KMS-11 (cell line): ENCODE results near the gene TMEM62.

ENCODE experiments used
- H2AFZ ChIP-seq: fragments of 200-600 bp; sonication (generic); 2 replicates; pipeline ENCODE4 v1.6.1; 2016; ENCODE audit warnings: antibody characterized with exemption, mixed run types, low read depth
- H3K27ac ChIP-seq: fragments of 200-600 bp; sonication (generic); 2 replicates; pipeline ENCODE4 v1.6.1; 2016; ENCODE audit warnings: mild to moderate bottlenecking, mixed run types
- H3K27me3 ChIP-seq: fragments of 200-600 bp; sonication (generic); 2 replicates; pipeline ENCODE4 v1.6.1; 2017; ENCODE audit warnings: mild to moderate bottlenecking, low read depth, mixed run types, moderate library complexity; ENCODE audit not compliant: insufficient read depth
- H3K36me3 ChIP-seq: fragments of 200-600 bp; sonication (generic); 2 replicates; pipeline ENCODE4 v1.6.1; 2017; ENCODE audit warnings: mild to moderate bottlenecking, mixed run types; ENCODE audit not compliant: insufficient read depth
- H3K4me1 ChIP-seq: fragments of 200-600 bp; sonication (generic); 2 replicates; pipeline ENCODE4 v1.6.1; 2016; ENCODE audit warnings: mild to moderate bottlenecking, low read depth, mixed run types; ENCODE audit not compliant: poor library complexity, severe bottlenecking
- H3K4me2 ChIP-seq: fragments of 200-600 bp; sonication (generic); 2 replicates; pipeline ENCODE4 v1.7.0; 2016; ENCODE audit warnings: mild to moderate bottlenecking, mixed run types
- H3K4me3 ChIP-seq: fragments of 200-600 bp; sonication (generic); IDR thresholded peaks from 2 replicates; pipeline ENCODE4 v1.6.1; 2017; ENCODE audit warnings: low read depth, low read length, mixed read lengths; ENCODE audit not compliant: insufficient read depth
- H3K79me2 ChIP-seq: fragments of 200-600 bp; sonication (generic); 2 replicates; pipeline ENCODE4 v1.6.1; 2016; ENCODE audit warnings: low read depth, mixed run types; ENCODE audit not compliant: insufficient read depth
- H3K9ac ChIP-seq: fragments of 200-600 bp; sonication (generic); 2 replicates; pipeline ENCODE4 v1.6.1; 2016; ENCODE audit warnings: mild to moderate bottlenecking, mixed run types
- H4K20me1 ChIP-seq: fragments of 200-600 bp; sonication (generic); 2 replicates; pipeline ENCODE4 v1.6.1; 2016; ENCODE audit warnings: mild to moderate bottlenecking, mixed run types; ENCODE audit not compliant: insufficient read depth
- CTCF ChIP-seq: fragments of 200-600 bp; sonication (generic); conservative IDR thresholded peaks from 2 replicates; pipeline ENCODE4 v1.6.1; 2017; ENCODE audit warnings: low read depth, mild to moderate bottlenecking, antibody characterized with exemption, low read length, moderate library complexity, mixed read lengths

The TMEM62 gene

GRCh38 chr15:43207024-43207423, 73.6 kb downstream of the TMEM62 start:
- no peak overlapping the region for H3K4me2 ChIP-seq
- no peak overlapping the region for H3K4me3 ChIP-seq
- no peaks in the 10 kb centered on the region for H4K20me1 ChIP-seq
- no peaks in the 10 kb centered on the region for H3K36me3 ChIP-seq
- no peaks in the 10 kb centered on the region for H3K79me2 ChIP-seq
- H2AFZ ChIP-seq, result no peak overlapping the region
- no peaks in the 10 kb centered on the region for H3K27me3 ChIP-seq
- no peak overlapping the region for H3K27ac ChIP-seq
- H3K4me1 ChIP-seq, result no peaks in the 10 kb centered on the region
- H3K9ac ChIP-seq, result no peak overlapping the region
- no peak for TF ChIP-seq CTCF

GRCh38 chr15:43208052-43209002, 74.9 kb downstream of the TMEM62 start:
- no peak overlapping the region for H2AFZ ChIP-seq
- no peaks in the 10 kb centered on the region for H3K4me1 ChIP-seq
- no peak for TF ChIP-seq CTCF
- no peak overlapping the region for H3K4me2 ChIP-seq
- no peaks in the 10 kb centered on the region for H3K27me3 ChIP-seq
- H3K79me2 ChIP-seq, result no peaks in the 10 kb centered on the region
- no peak overlapping the region for H3K4me3 ChIP-seq
- no peaks in the 10 kb centered on the region for H4K20me1 ChIP-seq
- no peak overlapping the region for H3K27ac ChIP-seq
- no peak overlapping the region for H3K9ac ChIP-seq
- no peaks in the 10 kb centered on the region for H3K36me3 ChIP-seq

GRCh38 chr15:43209059-43209824, 75.9 kb downstream of the TMEM62 start:
- Histone ChIP-seq H2AFZ (no peak overlapping the region), H3K79me2 (no peaks in the 10 kb centered on the region), H3K9ac (no peak overlapping the region), H4K20me1 (no peaks in the 10 kb centered on the region), H3K27ac (no peak overlapping the region), H3K4me3 (no peak overlapping the region), H3K27me3 (no peaks in the 10 kb centered on the region), H3K36me3 (no peaks in the 10 kb centered on the region), H3K4me2 (no peak overlapping the region), H3K4me1 (no peaks in the 10 kb centered on the region)
- TF ChIP-seq CTCF, result no peak

GRCh38 chr15:43210172-43210745, 76.9 kb downstream of the TMEM62 start:
- H3K4me1 ChIP-seq, result no peaks in the 10 kb centered on the region
- no peaks in the 10 kb centered on the region for H3K36me3 ChIP-seq
- TF ChIP-seq CTCF, result no peak
- no peak overlapping the region for H3K27ac ChIP-seq
- no peaks in the 10 kb centered on the region for H3K79me2 ChIP-seq
- H3K4me2 ChIP-seq, result no peak overlapping the region
- no peak overlapping the region for H2AFZ ChIP-seq
- H3K4me3 ChIP-seq, result no peak overlapping the region
- no peaks in the 10 kb centered on the region for H3K27me3 ChIP-seq
- H4K20me1 ChIP-seq, result no peaks in the 10 kb centered on the region
- no peak overlapping the region for H3K9ac ChIP-seq
